Measurements from ENCODE around the gene CLEC4G.

- TF ChIP-seq CTCF (IDR thresholded peaks at IDR 0.05; ENCODE audit: poor library complexity) (no peak), EZH2phosphoT487 (IDR thresholded peaks at IDR 0.05; ENCODE audit: low read depth, severe bottlenecking, unreplicated experiment) (no peak)
These were observed 5.3 kb upstream of the CLEC4G start for GRCh38 chr19:7737215-7737614.

Measured in hepatocyte (in vitro differentiated cells).